ENCODE measurements around the gene RBM19.

Gene RBM19

DNA sequence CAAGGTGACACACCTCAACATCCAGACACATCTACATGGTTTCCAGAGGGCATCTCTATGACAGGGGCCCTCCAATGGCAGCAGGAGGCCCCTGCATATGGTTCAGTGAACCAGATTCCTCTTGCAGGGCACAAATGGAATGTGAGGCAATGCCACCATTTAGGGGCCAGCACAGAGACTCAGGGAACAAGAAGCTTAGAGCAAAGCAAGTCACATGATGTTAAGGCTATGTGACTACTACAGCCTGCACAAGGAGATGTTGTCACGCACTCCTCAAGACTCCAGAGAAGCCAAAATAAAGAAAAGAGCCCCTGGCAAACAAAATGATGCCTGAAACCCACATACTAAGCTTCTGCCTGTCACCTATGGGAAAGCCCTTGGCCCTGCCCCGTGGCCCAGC lies 95.2 kb downstream of the RBM19 start:
- Histone ChIP-seq H3K4me3 (ENCODE audit: low read depth in 1 of 2, low read length in 2 of 2) (no peak overlapping the region), H3K4me1 (ENCODE audit: insufficient read depth, low read length) (no peaks in the 10 kb centered on the region), H3K27ac (ENCODE audit: low read depth, low read length) (no peak overlapping the region), H3K36me3 (ENCODE audit: insufficient read depth, low read length) (no peaks in the 10 kb centered on the region), H3K27me3 (ENCODE audit: control insufficient read depth in 1 of 2, insufficient read depth in 2 of 2, low read length in 2 of 2) (no peaks in the 10 kb centered on the region), H3K9me3 (ENCODE audit: low read length) (no peaks in the 10 kb centered on the region), H3K9ac (ENCODE audit: low read length) (no peak overlapping the region)

- H3K36me3 ChIP-seq (ENCODE audit: insufficient read depth, low read length) = no peaks in the 10 kb centered on the region
- no peak overlapping the region for H3K9ac ChIP-seq (ENCODE audit: low read length)
Measured at GRCh38 chr12:113870035-113870434, 96.1 kb downstream of the RBM19 start.

DNA sequence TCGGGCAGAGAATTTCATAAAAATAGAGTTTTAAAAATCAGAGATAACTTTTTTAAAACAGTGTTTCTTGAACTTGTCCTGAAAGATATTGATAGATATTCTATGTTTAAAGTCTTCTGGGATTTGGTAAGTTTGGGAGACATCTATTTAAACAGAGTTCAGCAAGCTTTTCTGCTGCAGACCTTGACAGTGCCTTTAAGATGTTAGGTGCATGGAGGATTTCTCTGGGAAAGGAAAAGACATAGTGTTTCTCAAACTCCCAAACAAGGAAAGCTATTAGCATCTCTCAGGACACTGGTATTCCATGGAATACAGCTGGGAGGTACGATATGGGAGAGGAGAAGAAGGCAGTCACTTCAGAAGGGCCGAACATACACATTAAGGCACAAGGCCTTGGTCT lies 97.8 kb downstream of the RBM19 start:
- Histone ChIP-seq H3K36me3 (ENCODE audit: insufficient read depth, low read length) (no peaks in the 10 kb centered on the region), H3K4me3 (ENCODE audit: low read depth in 1 of 2, low read length in 2 of 2) (no peak overlapping the region), H3K27me3 (ENCODE audit: control insufficient read depth in 1 of 2, insufficient read depth in 2 of 2, low read length in 2 of 2) (no peaks in the 10 kb centered on the region), H3K9me3 (ENCODE audit: low read length) (no peaks in the 10 kb centered on the region), H3K9ac (ENCODE audit: low read length) (no peak overlapping the region), H3K27ac (ENCODE audit: low read depth, low read length) (no peak overlapping the region), H3K4me1 (ENCODE audit: insufficient read depth, low read length) (no peaks in the 10 kb centered on the region)

More at GRCh38 chr12:113870035-113870434, 96.1 kb downstream of the RBM19 start:
- Histone ChIP-seq H3K4me1 (ENCODE audit: insufficient read depth, low read length) (no peaks in the 10 kb centered on the region), H3K27me3 (ENCODE audit: control insufficient read depth in 1 of 2, insufficient read depth in 2 of 2, low read length in 2 of 2) (no peaks in the 10 kb centered on the region), H3K4me3 (ENCODE audit: low read depth in 1 of 2, low read length in 2 of 2) (no peak overlapping the region), H3K9me3 (ENCODE audit: low read length) (no peaks in the 10 kb centered on the region), H3K27ac (ENCODE audit: low read depth, low read length) (no peak overlapping the region)

DNA sequence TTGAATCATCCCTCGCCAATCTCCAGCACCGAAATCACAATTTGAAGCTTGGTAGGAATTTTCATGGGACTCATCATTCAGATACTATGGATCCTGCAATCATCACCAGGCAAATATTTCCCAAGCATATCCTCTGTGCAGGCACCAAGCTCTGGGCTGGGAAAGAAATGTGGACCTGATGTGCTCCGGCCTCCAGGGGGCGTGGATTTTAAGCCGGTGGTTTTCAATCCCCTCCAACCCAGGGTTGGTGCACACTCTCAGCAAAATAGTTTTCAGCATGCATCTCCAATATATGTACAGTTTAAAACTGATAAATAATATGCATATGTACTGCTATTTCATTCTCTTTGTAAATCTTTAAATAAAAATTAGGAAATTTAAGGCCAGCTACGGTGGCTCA lies 98.9 kb downstream of the RBM19 start:
- no peak overlapping the region for H3K9ac ChIP-seq (ENCODE audit: low read length)

DNA sequence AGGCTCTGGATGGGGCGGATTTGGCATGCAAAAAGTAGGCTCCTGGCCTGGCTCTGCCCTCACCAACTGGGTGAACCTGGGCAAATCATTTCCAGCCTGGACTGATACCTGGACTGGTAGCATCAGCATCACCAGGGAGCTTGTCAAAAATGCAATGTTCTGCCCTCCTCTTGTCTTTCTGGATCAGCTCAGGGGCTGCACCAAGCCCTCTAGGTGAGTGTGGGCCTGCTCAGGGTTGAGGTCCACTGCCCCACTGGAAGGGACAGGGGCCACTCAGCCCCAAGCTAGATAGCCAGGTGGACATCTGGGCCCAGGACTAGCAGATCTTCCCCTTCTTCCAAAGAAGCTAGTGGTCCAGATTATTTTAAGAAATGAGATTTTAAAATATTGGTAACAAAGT lies 99.6 kb downstream of the RBM19 start:
- Histone ChIP-seq H3K27me3 (ENCODE audit: control insufficient read depth in 1 of 2, insufficient read depth in 2 of 2, low read length in 2 of 2) (no peaks in the 10 kb centered on the region), H3K9me3 (ENCODE audit: low read length) (no peaks in the 10 kb centered on the region), H3K4me3 (ENCODE audit: low read depth in 1 of 2, low read length in 2 of 2) (no peak overlapping the region), H3K27ac (ENCODE audit: low read depth, low read length) (no peak overlapping the region), H3K4me1 (ENCODE audit: insufficient read depth, low read length) (no peaks in the 10 kb centered on the region), H3K9ac (ENCODE audit: low read length) (no peak overlapping the region), H3K36me3 (ENCODE audit: insufficient read depth, low read length) (no peaks in the 10 kb centered on the region)

More for the DNA sequence above, 98.9 kb downstream of the RBM19 start:
- Histone ChIP-seq H3K4me3 (ENCODE audit: low read depth in 1 of 2, low read length in 2 of 2) (no peak overlapping the region), H3K27ac (ENCODE audit: low read depth, low read length) (no peak overlapping the region), H3K9me3 (ENCODE audit: low read length) (no peaks in the 10 kb centered on the region), H3K36me3 (ENCODE audit: insufficient read depth, low read length) (no peaks in the 10 kb centered on the region), H3K4me1 (ENCODE audit: insufficient read depth, low read length) (no peaks in the 10 kb centered on the region), H3K27me3 (ENCODE audit: control insufficient read depth in 1 of 2, insufficient read depth in 2 of 2, low read length in 2 of 2) (no peaks in the 10 kb centered on the region)

DNA sequence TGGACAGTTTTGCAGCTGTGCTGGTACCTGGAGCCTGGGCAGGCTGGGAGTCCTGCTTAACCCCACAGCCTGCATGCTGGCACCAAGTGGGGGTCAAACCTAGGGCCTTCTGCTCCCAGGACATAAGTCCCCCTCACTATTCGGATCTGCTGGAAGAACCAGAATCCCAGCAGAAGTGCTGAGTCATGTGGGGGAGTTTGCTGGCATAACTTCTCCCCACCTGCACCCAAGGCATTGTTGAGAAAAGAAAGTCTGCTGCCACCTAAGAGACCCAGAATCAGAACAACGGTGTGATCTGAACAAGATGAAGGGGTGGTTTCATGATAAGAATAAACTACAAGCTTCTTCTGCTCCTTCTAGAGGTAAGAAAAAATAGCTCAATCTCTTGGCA lies 102.7 kb downstream of the RBM19 start:
- H3K9me3 ChIP-seq (ENCODE audit: low read length) = no peaks in the 10 kb centered on the region
- peaks cover 3% of the 10 kb centered on the region for H3K36me3 ChIP-seq (ENCODE audit: insufficient read depth, low read length)
- no peak overlapping the region for H3K9ac ChIP-seq (ENCODE audit: low read length)
- H3K27me3 ChIP-seq (ENCODE audit: control insufficient read depth in 1 of 2, insufficient read depth in 2 of 2, low read length in 2 of 2) = no peaks in the 10 kb centered on the region
- no peak overlapping the region for H3K27ac ChIP-seq (ENCODE audit: low read depth, low read length)
- H3K4me1 ChIP-seq (ENCODE audit: insufficient read depth, low read length) = no peaks in the 10 kb centered on the region
- H3K4me3 ChIP-seq (ENCODE audit: low read depth in 1 of 2, low read length in 2 of 2) = no peak overlapping the region

GRCh38 chr12:113862590-113863454 lies 103.3 kb downstream of the RBM19 start:
- peaks cover 9% of the 10 kb centered on the region for H3K36me3 ChIP-seq (ENCODE audit: insufficient read depth, low read length)
- no peaks in the 10 kb centered on the region for H3K9me3 ChIP-seq (ENCODE audit: low read length)
- no peak overlapping the region for H3K9ac ChIP-seq (ENCODE audit: low read length)
- H3K27ac ChIP-seq (ENCODE audit: low read depth, low read length) = no peak overlapping the region
- no peaks in the 10 kb centered on the region for H3K4me1 ChIP-seq (ENCODE audit: insufficient read depth, low read length)
- no peaks in the 10 kb centered on the region for H3K27me3 ChIP-seq (ENCODE audit: control insufficient read depth in 1 of 2, insufficient read depth in 2 of 2, low read length in 2 of 2)
- no peak overlapping the region for H3K4me3 ChIP-seq (ENCODE audit: low read depth in 1 of 2, low read length in 2 of 2)

DNA sequence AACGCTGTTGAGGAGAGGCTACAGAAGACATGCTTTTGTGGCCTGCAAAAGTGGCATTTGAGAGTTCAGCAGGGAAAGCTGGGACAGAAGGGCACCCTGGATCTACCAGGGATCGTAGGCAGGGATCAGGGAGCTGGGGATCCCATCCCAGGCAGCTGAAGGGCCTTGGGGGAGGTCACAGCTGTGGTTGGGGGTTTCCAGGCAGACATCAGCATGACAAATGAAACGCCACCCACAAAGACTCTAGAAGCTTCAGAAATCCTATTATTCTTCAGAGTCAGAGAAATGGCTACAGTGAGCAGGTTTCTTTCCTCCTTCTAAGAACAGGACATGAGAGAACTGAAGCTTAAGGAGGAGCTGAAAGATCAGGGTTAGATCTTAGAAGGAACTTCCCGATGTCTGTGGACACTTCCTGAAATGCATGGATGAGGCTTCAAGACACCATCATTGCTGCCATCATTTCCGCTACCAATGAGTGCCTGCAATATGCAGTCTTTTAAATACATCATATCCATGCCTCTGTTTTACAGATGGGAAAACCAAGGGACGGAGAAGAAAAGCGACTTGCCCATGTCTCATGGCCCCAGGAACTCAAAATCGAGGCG lies 104.3 kb downstream of the RBM19 start:
- Histone ChIP-seq H3K27me3 (ENCODE audit: control insufficient read depth in 1 of 2, insufficient read depth in 2 of 2, low read length in 2 of 2) (no peaks in the 10 kb centered on the region), H3K36me3 (ENCODE audit: insufficient read depth, low read length) (peaks cover 19% of the 10 kb centered on the region), H3K9ac (ENCODE audit: low read length) (no peak overlapping the region), H3K4me1 (ENCODE audit: insufficient read depth, low read length) (no peaks in the 10 kb centered on the region), H3K27ac (ENCODE audit: low read depth, low read length) (no peak overlapping the region), H3K4me3 (ENCODE audit: low read depth in 1 of 2, low read length in 2 of 2) (no peak overlapping the region), H3K9me3 (ENCODE audit: low read length) (no peaks in the 10 kb centered on the region)

DNA sequence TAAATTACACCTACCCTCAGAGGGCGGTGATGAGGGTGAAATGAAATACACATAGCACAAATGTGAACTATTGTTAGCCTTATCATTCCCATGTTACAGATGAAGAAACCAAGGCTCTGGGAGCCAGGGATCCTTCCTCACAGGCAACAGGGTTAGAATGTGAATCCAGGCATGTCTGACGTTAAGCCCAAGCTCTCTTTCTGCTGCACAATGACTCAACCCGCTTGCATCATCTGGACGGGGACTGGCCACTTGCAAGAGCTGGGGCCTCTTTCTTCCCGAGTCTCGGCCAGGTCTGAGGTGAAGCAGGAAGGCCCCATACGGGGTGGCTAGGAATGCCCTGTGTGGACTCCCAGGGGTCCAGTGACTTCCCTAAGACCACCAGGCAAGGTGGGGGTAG lies 105.2 kb downstream of the RBM19 start:
- no peak overlapping the region for H3K9ac ChIP-seq (ENCODE audit: low read length)
- peaks cover 19% of the 10 kb centered on the region for H3K36me3 ChIP-seq (ENCODE audit: insufficient read depth, low read length)
- H3K27me3 ChIP-seq (ENCODE audit: control insufficient read depth in 1 of 2, insufficient read depth in 2 of 2, low read length in 2 of 2) = no peaks in the 10 kb centered on the region
- H3K27ac ChIP-seq (ENCODE audit: low read depth, low read length) = no peak overlapping the region
- H3K9me3 ChIP-seq (ENCODE audit: low read length) = no peaks in the 10 kb centered on the region
- no peak overlapping the region for H3K4me3 ChIP-seq (ENCODE audit: low read depth in 1 of 2, low read length in 2 of 2)
- H3K4me1 ChIP-seq (ENCODE audit: insufficient read depth, low read length) = peaks cover 3% of the 10 kb centered on the region

GRCh38 chr12:113860059-113860820 lies 105.9 kb downstream of the RBM19 start:
- H3K9ac ChIP-seq (ENCODE audit: low read length) = no peak overlapping the region
- no peak overlapping the region for H3K4me3 ChIP-seq (ENCODE audit: low read depth in 1 of 2, low read length in 2 of 2)
- peaks cover 7% of the 10 kb centered on the region for H3K4me1 ChIP-seq (ENCODE audit: insufficient read depth, low read length)
- no peaks in the 10 kb centered on the region for H3K9me3 ChIP-seq (ENCODE audit: low read length)
- peaks cover 19% of the 10 kb centered on the region for H3K36me3 ChIP-seq (ENCODE audit: insufficient read depth, low read length)
- H3K27ac ChIP-seq (ENCODE audit: low read depth, low read length) = no peak overlapping the region
- H3K27me3 ChIP-seq (ENCODE audit: control insufficient read depth in 1 of 2, insufficient read depth in 2 of 2, low read length in 2 of 2) = no peaks in the 10 kb centered on the region

- H3K9ac ChIP-seq (ENCODE audit: low read length) = no peak overlapping the region
- no peaks in the 10 kb centered on the region for H3K9me3 ChIP-seq (ENCODE audit: low read length)
- no peaks in the 10 kb centered on the region for H3K27me3 ChIP-seq (ENCODE audit: control insufficient read depth in 1 of 2, insufficient read depth in 2 of 2, low read length in 2 of 2)
- H3K4me1 ChIP-seq (ENCODE audit: insufficient read depth, low read length) = peaks cover 7% of the 10 kb centered on the region
- no peak overlapping the region for H3K27ac ChIP-seq (ENCODE audit: low read depth, low read length)
- no peak overlapping the region for H3K4me3 ChIP-seq (ENCODE audit: low read depth in 1 of 2, low read length in 2 of 2)
- H3K36me3 ChIP-seq (ENCODE audit: insufficient read depth, low read length) = peaks cover 19% of the 10 kb centered on the region
Measured at GRCh38 chr12:113858841-113859386, 107.2 kb downstream of the RBM19 start.
